ENCODE data around the gene GDF15. TPM values are rescaled to one million over a fixed set of nuclear protein-coding genes. Genes with fewer than 3 reads are reported as not detected.
A peak's percentile ranks its signal among the peaks of the same experiment; 100 is the strongest.

The GDF15 gene
- total and polyA plus RNA-seq, 4 donors = 0.42 to 11.6 (median 7.2) TPM

GRCh38 chr19:18368504-18369222 is 17.3 kb upstream of the GDF15 start (continued):
- TF ChIP-seq FOXA2 (IDR thresholded peaks at IDR 0.05) = no peak
- TF ChIP-seq GABPA (IDR thresholded peaks at IDR 0.05 in 1 of 2, conservative IDR thresholded peaks at IDR 0.05 in 1 of 2) = no peak
- TF ChIP-seq, protein P1, sequence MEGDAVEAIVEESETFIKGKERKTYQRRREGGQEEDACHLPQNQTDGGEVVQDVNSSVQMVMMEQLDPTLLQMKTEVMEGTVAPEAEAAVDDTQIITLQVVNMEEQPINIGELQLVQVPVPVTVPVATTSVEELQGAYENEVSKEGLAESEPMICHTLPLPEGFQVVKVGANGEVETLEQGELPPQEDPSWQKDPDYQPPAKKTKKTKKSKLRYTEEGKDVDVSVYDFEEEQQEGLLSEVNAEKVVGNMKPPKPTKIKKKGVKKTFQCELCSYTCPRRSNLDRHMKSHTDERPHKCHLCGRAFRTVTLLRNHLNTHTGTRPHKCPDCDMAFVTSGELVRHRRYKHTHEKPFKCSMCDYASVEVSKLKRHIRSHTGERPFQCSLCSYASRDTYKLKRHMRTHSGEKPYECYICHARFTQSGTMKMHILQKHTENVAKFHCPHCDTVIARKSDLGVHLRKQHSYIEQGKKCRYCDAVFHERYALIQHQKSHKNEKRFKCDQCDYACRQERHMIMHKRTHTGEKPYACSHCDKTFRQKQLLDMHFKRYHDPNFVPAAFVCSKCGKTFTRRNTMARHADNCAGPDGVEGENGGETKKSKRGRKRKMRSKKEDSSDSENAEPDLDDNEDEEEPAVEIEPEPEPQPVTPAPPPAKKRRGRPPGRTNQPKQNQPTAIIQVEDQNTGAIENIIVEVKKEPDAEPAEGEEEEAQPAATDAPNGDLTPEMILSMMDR (IDR thresholded peaks at IDR 0.05; ENCODE audit: low read depth, low read length, missing input control) = no peak
- no peak for TF ChIP-seq RXRA (IDR thresholded peaks at IDR 0.05)
- no peak for TF ChIP-seq HNF4A (conservative IDR thresholded peaks at IDR 0.05)

- Histone ChIP-seq H3K9me3 (ENCODE audit: control insufficient read depth in 4 of 4, low read length in 3 of 4) (no peaks in the 10 kb centered on the region), H3K27me3 (ENCODE audit: control insufficient read depth in 4 of 4, insufficient read depth in 4 of 4, low read length in 3 of 4) (no peaks in the 10 kb centered on the region), H3K9ac (ENCODE audit: low read depth in 1 of 2, low read length in 2 of 2) (peak overlapping the region in 1 of 2 donors; percentile 38), H3K4me3 (ENCODE audit: low read depth in 1 of 3, low read length in 3 of 3) (no peak overlapping the region), H3K4me1 (ENCODE audit: control insufficient read depth in 4 of 4, insufficient read depth in 4 of 4, low read length in 3 of 4) (peaks cover 5 to 25% (median 14%) of the 10 kb centered on the region in 4 donors), H3K27ac (ENCODE audit: low read depth in 1 of 2, low read length in 2 of 2) (peak overlapping the region; percentile 51 to 70), H3K36me3 (ENCODE audit: control insufficient read depth in 4 of 4, insufficient read depth in 3 of 4, low read depth in 1 of 4, low read length in 3 of 4) (peaks cover 0 to under 1% (median 0%) of the 10 kb centered on the region in 4 donors)
- 65% methylated on average over 4 of the region's 4 CpGs for WGBS
- TF ChIP-seq SP1 (IDR thresholded peaks at IDR 0.05) (no peak), EGR1 (IDR thresholded peaks at IDR 0.05; ENCODE audit: low read depth in 2 of 2) (no peak), REST (IDR thresholded peaks at IDR 0.05) (no peak)
- TF ChIP-seq, protein P2, sequence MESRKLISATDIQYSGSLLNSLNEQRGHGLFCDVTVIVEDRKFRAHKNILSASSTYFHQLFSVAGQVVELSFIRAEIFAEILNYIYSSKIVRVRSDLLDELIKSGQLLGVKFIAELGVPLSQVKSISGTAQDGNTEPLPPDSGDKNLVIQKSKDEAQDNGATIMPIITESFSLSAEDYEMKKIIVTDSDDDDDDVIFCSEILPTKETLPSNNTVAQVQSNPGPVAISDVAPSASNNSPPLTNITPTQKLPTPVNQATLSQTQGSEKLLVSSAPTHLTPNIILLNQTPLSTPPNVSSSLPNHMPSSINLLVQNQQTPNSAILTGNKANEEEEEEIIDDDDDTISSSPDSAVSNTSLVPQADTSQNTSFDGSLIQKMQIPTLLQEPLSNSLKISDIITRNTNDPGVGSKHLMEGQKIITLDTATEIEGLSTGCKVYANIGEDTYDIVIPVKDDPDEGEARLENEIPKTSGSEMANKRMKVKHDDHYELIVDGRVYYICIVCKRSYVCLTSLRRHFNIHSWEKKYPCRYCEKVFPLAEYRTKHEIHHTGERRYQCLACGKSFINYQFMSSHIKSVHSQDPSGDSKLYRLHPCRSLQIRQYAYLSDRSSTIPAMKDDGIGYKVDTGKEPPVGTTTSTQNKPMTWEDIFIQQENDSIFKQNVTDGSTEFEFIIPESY (IDR thresholded peaks at IDR 0.05) = no peak
- DNase-seq (ENCODE audit: low spot score) = no peak
Observed at GRCh38 chr19:18373407-18373891, 12.5 kb upstream of the GDF15 start.

DNA sequence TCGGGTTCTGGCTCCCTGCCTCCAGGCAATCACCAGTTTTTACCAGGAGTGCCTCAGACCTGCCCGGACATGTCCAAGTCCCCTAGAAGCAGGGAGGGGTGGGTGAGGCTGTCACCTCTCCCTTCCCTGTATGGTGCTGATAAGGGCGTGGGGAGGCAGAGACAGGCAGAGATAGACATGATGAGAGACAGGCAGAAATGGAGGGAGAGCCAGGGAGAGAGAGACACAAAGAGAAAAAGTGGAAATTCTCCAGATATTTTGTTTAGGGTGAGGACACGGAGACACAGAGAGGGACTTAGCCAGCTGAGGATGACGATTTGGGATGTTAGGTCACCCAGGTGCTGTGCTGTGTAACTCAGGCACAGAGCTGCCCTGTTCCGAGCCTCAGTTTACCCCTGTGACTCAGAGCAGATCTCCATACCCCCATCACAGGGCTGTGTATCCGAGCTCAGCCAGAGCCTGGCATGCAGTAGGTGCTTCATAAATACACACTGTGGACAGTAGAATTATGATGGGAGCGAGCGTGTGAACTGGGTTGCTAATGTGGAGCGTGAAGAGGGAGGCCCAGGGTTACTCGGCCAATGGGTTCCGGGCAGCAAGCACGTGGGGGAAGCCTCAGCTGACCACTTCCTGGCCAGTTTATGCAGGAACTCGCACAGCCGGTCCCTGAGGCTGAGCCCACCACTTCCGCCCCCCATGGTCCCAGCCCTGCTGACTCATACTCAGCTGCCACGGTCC is 11.9 kb upstream of the GDF15 start:
- Histone ChIP-seq H3K27me3 (ENCODE audit: control insufficient read depth in 4 of 4, insufficient read depth in 4 of 4, low read length in 3 of 4) (no peaks in the 10 kb centered on the region), H3K36me3 (ENCODE audit: control insufficient read depth in 4 of 4, insufficient read depth in 3 of 4, low read depth in 1 of 4, low read length in 3 of 4) (no peaks in the 10 kb centered on the region), H3K27ac (ENCODE audit: low read depth in 1 of 2, low read length in 2 of 2) (peak overlapping the region; percentile 51 to 70), H3K4me3 (ENCODE audit: low read depth in 1 of 3, low read length in 3 of 3) (no peak overlapping the region), H3K9ac (ENCODE audit: low read depth in 1 of 2, low read length in 2 of 2) (peak overlapping the region; percentile 38 to 55), H3K9me3 (ENCODE audit: control insufficient read depth in 4 of 4, low read length in 3 of 4) (no peaks in the 10 kb centered on the region), H3K4me1 (ENCODE audit: control insufficient read depth in 4 of 4, insufficient read depth in 4 of 4, low read length in 3 of 4) (peaks cover 6 to 30% (median 17%) of the 10 kb centered on the region in 4 donors)
- DNase-seq (ENCODE audit: low spot score) = peak; percentile 84
- 40% methylated on average over 17 of the region's 17 CpGs for WGBS
- TF ChIP-seq FOXA1 (IDR thresholded peaks at IDR 0.05) (no peak), JUND (IDR thresholded peaks at IDR 0.05) (peak in 1 of 2 donors; percentile 60), RXRA (IDR thresholded peaks at IDR 0.05) (peak in 1 of 2 donors; percentile 13), GABPA (IDR thresholded peaks at IDR 0.05 in 1 of 2, conservative IDR thresholded peaks at IDR 0.05 in 1 of 2) (peak; percentile 51 to 63)
- TF ChIP-seq, protein P3, sequence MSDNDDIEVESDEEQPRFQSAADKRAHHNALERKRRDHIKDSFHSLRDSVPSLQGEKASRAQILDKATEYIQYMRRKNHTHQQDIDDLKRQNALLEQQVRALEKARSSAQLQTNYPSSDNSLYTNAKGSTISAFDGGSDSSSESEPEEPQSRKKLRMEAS (IDR thresholded peaks at IDR 0.05) = peak; percentile 34
